Ishikawa (cell line): ENCODE measurements around the gene TRIO.

Source experiments
- CEBPB ChIP-seq: IDR thresholded peaks from 2 replicates; pipeline ENCODE4 v1.6.1; 2012
- CREB1 ChIP-seq: IDR thresholded peaks from 2 replicates; pipeline ENCODE4 v1.6.1; 2012; ENCODE audit warnings: low read depth
- EGR1 ChIP-seq: IDR thresholded peaks from 2 replicates; pipeline ENCODE4 v1.6.1; 2012
- EP300 ChIP-seq: IDR thresholded peaks from 2 replicates; pipeline ENCODE4 v1.6.1; 2012; ENCODE audit warnings: borderline replicate concordance
- FOXM1 ChIP-seq: IDR thresholded peaks from 2 replicates; pipeline ENCODE4 v1.6.1; 2012; ENCODE audit warnings: low read depth, borderline replicate concordance
- NFIC ChIP-seq: IDR thresholded peaks from 2 replicates; pipeline ENCODE4 v1.6.1; 2012
- RAD21 ChIP-seq: IDR thresholded peaks from 2 replicates; pipeline ENCODE4 v1.6.1; 2012; ENCODE audit warnings: low read depth
- REST ChIP-seq: IDR thresholded peaks from 2 replicates; pipeline ENCODE4 v1.6.1; 2012; ENCODE audit warnings: low read depth, mild to moderate bottlenecking
- TAF1 ChIP-seq: IDR thresholded peaks from 2 replicates; pipeline ENCODE4 v1.6.1; 2012; ENCODE audit warnings: low read depth, mild to moderate bottlenecking
- TCF12 ChIP-seq: IDR thresholded peaks from 2 replicates; pipeline ENCODE4 v1.6.1; 2012; ENCODE audit warnings: low read depth
- USF1 ChIP-seq: IDR thresholded peaks from 2 replicates; pipeline ENCODE4 v1.6.1; 2012
- YY1 ChIP-seq: IDR thresholded peaks from 2 replicates; pipeline ENCODE4 v1.6.1; 2012; ENCODE audit warnings: low read depth
- ZBTB7A ChIP-seq: IDR thresholded peaks from 2 replicates; pipeline ENCODE4 v1.6.1; 2012; ENCODE audit warnings: low read depth
- TF ChIP-seq, protein P1 (sequence below): IDR thresholded peaks from 2 replicates; pipeline ENCODE4 v1.6.1; 2012

DNA sequence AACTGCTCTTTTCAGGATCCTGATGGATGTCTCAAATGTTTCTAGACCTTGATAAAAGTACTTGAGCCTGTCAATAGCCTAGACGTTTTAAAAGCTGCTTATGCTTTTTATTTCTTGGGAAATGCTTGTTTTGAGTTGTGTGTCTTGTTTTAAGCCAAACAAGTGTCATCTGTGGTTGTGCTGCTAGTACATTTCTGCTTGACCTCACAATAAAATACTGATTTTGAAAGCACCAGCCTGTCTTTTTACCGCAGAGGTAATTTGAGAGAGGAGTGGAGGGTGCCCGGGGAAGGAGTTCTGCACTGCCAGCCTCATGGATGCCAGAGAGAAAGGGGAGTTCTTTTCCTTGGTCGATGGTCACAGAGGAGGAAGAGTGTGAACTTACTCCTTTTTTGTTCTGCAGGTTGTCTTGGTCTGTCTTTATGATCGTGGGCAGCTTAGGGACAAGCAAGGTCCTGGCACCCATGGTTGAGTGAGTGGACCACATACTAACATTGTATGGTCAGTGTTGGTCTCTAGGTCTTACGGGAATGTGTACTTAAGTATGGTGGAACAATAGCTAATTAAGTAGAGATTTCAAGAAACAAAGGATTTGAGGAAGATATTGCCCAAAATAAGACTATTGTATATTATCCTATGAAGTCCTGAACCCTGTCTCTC, 61.0 kb downstream of the TRIO start:
- TF ChIP-seq REST (no peak), EGR1 (no peak), EP300 (no peak), CEBPB (no peak), TAF1 (no peak), FOXM1 (no peak), ZBTB7A (no peak), USF1 (no peak), RAD21 (no peak), CREB1 (no peak), TCF12 (no peak), NFIC (no peak), YY1 (no peak)
- TF ChIP-seq, protein P1, sequence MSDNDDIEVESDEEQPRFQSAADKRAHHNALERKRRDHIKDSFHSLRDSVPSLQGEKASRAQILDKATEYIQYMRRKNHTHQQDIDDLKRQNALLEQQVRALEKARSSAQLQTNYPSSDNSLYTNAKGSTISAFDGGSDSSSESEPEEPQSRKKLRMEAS: no peak
